NOMO-1 treated with dmso at 0.1 percent for 144 hours (cell line): ENCODE data around the gene RNF111.

Experiments used
- DNase-seq: peaks from one replicate; lab custom pipeline; 2025; ENCODE audit not compliant: unreplicated experiment; lab: John Stamatoyannopoulos, UW

RNF111 gene

GRCh38 chr15:58987491-58988005 lies at the start of gene RNF111:
RNF111 (plus strand) TSS chr15:58987663; CDS start chr15:59030823, 43,160 bp downstream.
- peak; percentile 95 for DNase-seq

GRCh38 chr15:58947179-58947578 lies 40.3 kb upstream of the RNF111 start:
- DNase-seq = no peak

GRCh38 chr15:58951388-58952007 lies 36.0 kb upstream of the RNF111 start:
- DNase-seq = no peak

GRCh38 chr15:58952751-58953150 lies 34.7 kb upstream of the RNF111 start:
- no peak for DNase-seq

GRCh38 chr15:58957101-58957973 lies 30.1 kb upstream of the RNF111 start:
- DNase-seq = no peak

- no peak for DNase-seq
Measured at GRCh38 chr15:58958811-58959210, 28.7 kb upstream of the RNF111 start.

GRCh38 chr15:58962136-58962535 lies 25.3 kb upstream of the RNF111 start:
- no peak for DNase-seq

- no peak for DNase-seq
Measured at GRCh38 chr15:58962662-58963565, 24.5 kb upstream of the RNF111 start.

- no peak for DNase-seq
Measured at GRCh38 chr15:58966698-58967097, 20.8 kb upstream of the RNF111 start.

- DNase-seq = no peak
Measured at GRCh38 chr15:58967479-58967878, 20.0 kb upstream of the RNF111 start.

GRCh38 chr15:58977887-58978286 lies 9.6 kb upstream of the RNF111 start:
- DNase-seq = no peak

GRCh38 chr15:58980351-58980939 lies 7.0 kb upstream of the RNF111 start:
- peak; percentile 45 for DNase-seq

- DNase-seq = no peak
Measured at GRCh38 chr15:58981808-58982475, 5.5 kb upstream of the RNF111 start.

- DNase-seq = no peak
Measured at GRCh38 chr15:58983261-58983660, 4.2 kb upstream of the RNF111 start.

- no peak for DNase-seq
Measured at GRCh38 chr15:58985443-58985842, 2.0 kb upstream of the RNF111 start.

- no peak for DNase-seq
Measured at GRCh38 chr15:58987036-58987435, 427 bp upstream of the RNF111 start.

- DNase-seq = peak; percentile 34
Measured at GRCh38 chr15:58988006-58988785, 733 bp downstream of the RNF111 start.

GRCh38 chr15:58992181-58992580 lies 4.7 kb downstream of the RNF111 start:
- DNase-seq = no peak

GRCh38 chr15:58994906-58995453 lies 7.5 kb downstream of the RNF111 start:
- no peak for DNase-seq
